Glomerular endothelial cell (primary cell): ENCODE data around the gene DIS3L2. TPM values are rescaled to one million over a fixed set of nuclear protein-coding genes. Genes with fewer than 3 reads are reported as not detected.
"Not testable (repeated sequence)": the region's sequence is repeated elsewhere in the genome, so short reads cannot be mapped to it uniquely, and the experiment has no call there.

Experiments
- DNase-seq: peaks from one replicate; pipeline ENCODE4 v3.0.0-alpha.2; 2011; ENCODE audit warnings: low read depth, low spot score; ENCODE audit errors: extremely low read depth
- total RNA-seq: library from RNA; depleted of rRNA; stranded (reverse); fragments of >200 nt; gene quantifications from 2 replicates; pipeline ENCODE4 v1.2.3, GENCODE V29; 2015

DIS3L2 gene
- total RNA-seq, 1 donor from 2014 or later = 33.5 TPM

GRCh38 chr2:232170396-232170795 is 208.9 kb downstream of the DIS3L2 start:
- DNase-seq = no peak

GRCh38 chr2:232174662-232175061 is 213.1 kb downstream of the DIS3L2 start:
- DNase-seq = peak; percentile 22

- DNase-seq = not testable (repeated sequence)
Measured at GRCh38 chr2:232176587-232176986, 215.1 kb downstream of the DIS3L2 start.

GRCh38 chr2:232183279-232183678 is 221.8 kb downstream of the DIS3L2 start:
- DNase-seq = no peak

GRCh38 chr2:232184346-232184745 is 222.8 kb downstream of the DIS3L2 start:
- DNase-seq = no peak

GRCh38 chr2:232190796-232191195 is 229.3 kb downstream of the DIS3L2 start:
- no peak for DNase-seq

- DNase-seq = no peak
Measured at GRCh38 chr2:232195487-232195886, 234.0 kb downstream of the DIS3L2 start.

GRCh38 chr2:232196802-232197201 is 235.3 kb downstream of the DIS3L2 start:
- no peak for DNase-seq

- no peak for DNase-seq
Measured at GRCh38 chr2:232200195-232200594, 238.7 kb downstream of the DIS3L2 start.

- DNase-seq = no peak
Measured at GRCh38 chr2:232203166-232203891, 241.8 kb downstream of the DIS3L2 start.

GRCh38 chr2:232203936-232204335 is 242.4 kb downstream of the DIS3L2 start:
- no peak for DNase-seq

- DNase-seq = no peak
Measured at GRCh38 chr2:232204457-232204931, 243.0 kb downstream of the DIS3L2 start.

GRCh38 chr2:232207174-232207573 is 245.7 kb downstream of the DIS3L2 start:
- DNase-seq = no peak

GRCh38 chr2:232210306-232210705 is 248.8 kb downstream of the DIS3L2 start:
- no peak for DNase-seq

GRCh38 chr2:232211743-232212686 is 250.5 kb downstream of the DIS3L2 start:
- DNase-seq = no peak

- no peak for DNase-seq
Measured at GRCh38 chr2:232213176-232213575, 251.7 kb downstream of the DIS3L2 start.

- no peak for DNase-seq
Measured at GRCh38 chr2:232214053-232214452, 252.5 kb downstream of the DIS3L2 start.

- no peak for DNase-seq
Measured at GRCh38 chr2:232216028-232216427, 254.5 kb downstream of the DIS3L2 start.

GRCh38 chr2:232218778-232219495 is 257.4 kb downstream of the DIS3L2 start:
- no peak for DNase-seq

- no peak for DNase-seq
Measured at GRCh38 chr2:232219496-232219870, 258.0 kb downstream of the DIS3L2 start.

- DNase-seq = no peak
Measured at GRCh38 chr2:232219932-232220331, 258.4 kb downstream of the DIS3L2 start.
